H1 (cell line): ENCODE measurements around the gene ERI3. TPM values are rescaled to one million over a fixed set of nuclear protein-coding genes. Genes with fewer than 3 reads are reported as not detected.

Experiments
- CTCF ChIA-PET: fragments of 300-600 bp; sonication (Branson Sonifier 250); formaldehyde crosslinking; loops from one replicate; lab custom pipeline; 2021; ENCODE audit not compliant: partially characterized antibody; lab: Charles Lee
- POLR2A ChIA-PET: fragments of 300-600 bp; sonication (Branson Sonifier 250); formaldehyde crosslinking; loops from one replicate; lab custom pipeline; 2021; ENCODE audit warnings: inconsistent platforms; ENCODE audit not compliant: partially characterized antibody; lab: Charles Lee
- DNase-seq, 2 experiments: peaks; one replicate each; pipeline versions ENCODE4 v3.0.0 to v3.0.0-alpha.2; 2010 to 2022; ENCODE audit warnings: low spot score in 2 of 2, low read depth in 1 of 2, mixed read lengths in 1 of 2
- FAIRE-seq: peaks from 2 replicates; lab custom pipeline; 2011; peaks lifted over from hg19 to GRCh38; lab: Jason Lieb, UNC
- H2AFZ ChIP-seq: 2 replicates; pipeline ENCODE4 v1.8.1; 2012; ENCODE audit warnings: low read length, inconsistent platforms
- H2AK5ac ChIP-seq: 2 replicates; pipeline ENCODE4 v1.6.1; 2013; ENCODE audit warnings: low read depth, low read length
- H2BK120ac ChIP-seq: replicated peaks from 2 replicates; pipeline ENCODE3; 2013; ENCODE audit warnings: low read depth, low read length, inconsistent platforms
- H2BK12ac ChIP-seq: 2 replicates; pipeline ENCODE4 v1.6.1; 2013; ENCODE audit warnings: low read depth, low read length
- H2BK15ac ChIP-seq: 2 replicates; pipeline ENCODE4 v1.6.1; 2013; ENCODE audit warnings: low read length
- H2BK20ac ChIP-seq: 2 replicates; pipeline ENCODE4 v1.6.1; 2013; ENCODE audit warnings: low read length
- H2BK5ac ChIP-seq: 2 replicates; pipeline ENCODE4 v1.6.1; 2013; ENCODE audit warnings: low read depth, low read length
- H3K14ac ChIP-seq: 2 replicates; pipeline ENCODE4 v1.6.1; 2013; ENCODE audit warnings: inconsistent platforms; ENCODE audit not compliant: insufficient read length
- H3K18ac ChIP-seq: 2 replicates; pipeline ENCODE4 v1.6.1; 2013; ENCODE audit warnings: low read length; ENCODE audit errors: extremely low read depth
- H3K23ac ChIP-seq: 2 replicates; pipeline ENCODE4 v1.6.1; 2013; ENCODE audit warnings: inconsistent platforms; ENCODE audit not compliant: insufficient read length
- H3K23me2 ChIP-seq: 2 replicates; pipeline ENCODE4 v1.6.1; 2013; ENCODE audit warnings: low read depth, low read length
- H3K27ac ChIP-seq: 2 replicates; pipeline ENCODE4 v1.6.1; 2011; ENCODE audit warnings: low read depth, low read length, inconsistent platforms
- H3K27me3 ChIP-seq, 4 experiments: replicated peaks in 1 of 4; 1 replicate in 1 of 4; 2 replicates in 3 of 4; pipeline versions ENCODE4 v1.6.1 to v1.8.1; 2011 to 2013; ENCODE audit warnings: low read length in 3 of 4, mild to moderate bottlenecking in 3 of 4, inconsistent platforms in 2 of 4, mixed read lengths in 2 of 4, moderate library complexity in 1 of 4; ENCODE audit not compliant: control insufficient read depth in 3 of 4, insufficient read depth in 3 of 4; ENCODE audit errors: extremely low read depth in 1 of 4
- H3K36me3 ChIP-seq, 4 experiments: 2 replicates each; pipeline versions ENCODE4 v1.6.1 to v1.8.1; 2011 to 2013; ENCODE audit warnings: mild to moderate bottlenecking in 4 of 4, low read length in 3 of 4, moderate library complexity in 2 of 4, control low read depth in 1 of 4, inconsistent platforms in 1 of 4; ENCODE audit not compliant: insufficient read depth in 4 of 4, control insufficient read depth in 2 of 4
- H3K4ac ChIP-seq: replicated peaks from 2 replicates; pipeline ENCODE3; 2013; ENCODE audit warnings: low read length, low read depth, mixed read lengths, inconsistent platforms; ENCODE audit not compliant: insufficient read length
- H3K4me1 ChIP-seq, 4 experiments: replicated peaks in 1 of 4; 1 replicate in 1 of 4; 2 replicates in 3 of 4; pipeline versions ENCODE4 v1.6.1 to v1.8.1; 2011 to 2013; ENCODE audit warnings: low read length in 3 of 4, inconsistent platforms in 2 of 4, mixed read lengths in 1 of 4; ENCODE audit not compliant: insufficient read depth in 4 of 4, control insufficient read depth in 3 of 4
- H3K4me2 ChIP-seq, 2 experiments: 2 replicates each; pipeline versions ENCODE4 v1.6.1 to v1.8.1; 2011 to 2013; ENCODE audit warnings: low read depth in 2 of 2, low read length in 2 of 2, control low read depth in 1 of 2, inconsistent platforms in 1 of 2, mild to moderate bottlenecking in 1 of 2; ENCODE audit not compliant: insufficient read depth in 1 of 2
- H3K4me3 ChIP-seq, 4 experiments: fragments of 200-600, 300-600 bp in 1 of 4; sonication (generic), shearing (Covaris generic), sonication (Bioruptor Twin) in 1 of 4; 2 replicates each; pipeline versions ENCODE4 v1.5.1 to v1.8.1; 2011 to 2016; ENCODE audit warnings: low read length in 4 of 4, low read depth in 3 of 4, control low read depth in 2 of 4, inconsistent platforms in 2 of 4, mild to moderate bottlenecking in 2 of 4, mixed read lengths in 1 of 4, moderate library complexity in 1 of 4; ENCODE audit not compliant: insufficient read depth in 2 of 4; ENCODE audit errors: extremely low read depth in 1 of 4
- H3K56ac ChIP-seq: replicated peaks from 2 replicates; pipeline ENCODE3; 2013; ENCODE audit warnings: low read depth, mild to moderate bottlenecking, mixed read lengths, low read length, inconsistent platforms; ENCODE audit not compliant: insufficient read length
- H3K79me1 ChIP-seq: 2 replicates; pipeline ENCODE4 v1.6.1; 2013; ENCODE audit warnings: low read depth, low read length, control low read depth
- H3K79me2 ChIP-seq, 2 experiments: 2 replicates each; pipeline versions ENCODE4 v1.6.1 to v1.8.1; 2012 to 2013; ENCODE audit warnings: low read length in 2 of 2, mild to moderate bottlenecking in 2 of 2, inconsistent platforms in 1 of 2; ENCODE audit not compliant: insufficient read depth in 2 of 2, control insufficient read depth in 1 of 2
- H3K9ac ChIP-seq, 4 experiments: replicated peaks in 1 of 4; 1 replicate in 1 of 4; 2 replicates in 3 of 4; pipeline versions ENCODE4 v1.6.1 to v1.8.1; 2011 to 2013; ENCODE audit warnings: low read depth in 3 of 4, low read length in 3 of 4, control low read depth in 2 of 4, mild to moderate bottlenecking in 2 of 4, moderate library complexity in 2 of 4, inconsistent platforms in 1 of 4; ENCODE audit errors: extremely low read depth in 1 of 4
- H3K9me3 ChIP-seq, 2 experiments: 2 replicates each; pipeline versions ENCODE4 v1.6.1 to v1.8.1; 2012 to 2013; ENCODE audit warnings: mild to moderate bottlenecking in 2 of 2, moderate library complexity in 2 of 2, control low read depth in 1 of 2, inconsistent platforms in 1 of 2, low read depth in 1 of 2, low read length in 1 of 2, mixed read lengths in 1 of 2; ENCODE audit not compliant: insufficient read depth in 2 of 2
- H4K20me1 ChIP-seq, 2 experiments: replicated peaks in 1 of 2; 2 replicates each; pipeline versions ENCODE3 to v1.8.1; 2011 to 2013; ENCODE audit warnings: inconsistent platforms in 2 of 2, low read length in 2 of 2, mild to moderate bottlenecking in 1 of 2; ENCODE audit not compliant: insufficient read depth in 2 of 2, control insufficient read depth in 1 of 2
- H4K5ac ChIP-seq: 2 replicates; pipeline ENCODE4 v1.6.1; 2013; ENCODE audit warnings: low read length, low read depth, mixed read lengths, inconsistent platforms; ENCODE audit not compliant: insufficient read length
- H4K8ac ChIP-seq: 2 replicates; pipeline ENCODE4 v1.8.0; 2013; ENCODE audit warnings: mild to moderate bottlenecking, moderate library complexity, low read length, inconsistent platforms; ENCODE audit not compliant: insufficient read depth; ENCODE audit errors: extremely low read depth
- H4K91ac ChIP-seq: replicated peaks from 2 replicates; pipeline ENCODE3; 2013; ENCODE audit warnings: low read length, mixed read lengths, inconsistent platforms; ENCODE audit not compliant: insufficient read length
- BACH1 ChIP-seq: IDR thresholded peaks from 2 replicates; pipeline ENCODE4 v1.6.1; 2012; ENCODE audit warnings: low read length, improper control_type of control experiment
- CEBPB ChIP-seq: IDR thresholded peaks from 2 replicates; pipeline ENCODE4 v1.6.1; 2012; ENCODE audit warnings: low read depth, low read length
- GTF2F1 ChIP-seq: IDR thresholded peaks from 2 replicates; pipeline ENCODE4 v1.6.1; 2012; ENCODE audit warnings: low read depth, low read length, improper control_type of control experiment, borderline replicate concordance
- HDAC2 ChIP-seq, 2 experiments: fragments of 300-600 bp in 1 of 2; sonication (generic) in 1 of 2; IDR thresholded peaks; 2 replicates each; pipeline ENCODE4 v1.6.1; 2011 to 2012; ENCODE audit warnings: low read depth in 2 of 2, low read length in 2 of 2, mild to moderate bottlenecking in 2 of 2, moderate library complexity in 2 of 2, borderline replicate concordance in 1 of 2, inconsistent platforms in 1 of 2
- SAP30 ChIP-seq: fragments of 300-600 bp; sonication (generic); IDR thresholded peaks from 2 replicates; pipeline ENCODE4 v1.7.1; 2012; ENCODE audit warnings: low read length, moderate library complexity, mild to moderate bottlenecking, inconsistent platforms; ENCODE audit not compliant: insufficient read depth, insufficient replicate concordance
- SIN3A ChIP-seq, 2 experiments: IDR thresholded peaks in 1 of 2; conservative IDR thresholded peaks in 1 of 2; 2 replicates each; pipeline ENCODE4 v1.6.1; 2011 to 2012; ENCODE audit warnings: low read length in 2 of 2, improper control_type of control experiment in 1 of 2, low read depth in 1 of 2, mild to moderate bottlenecking in 1 of 2
- SIRT6 ChIP-seq: IDR thresholded peaks from one replicate; pipeline ENCODE4 v1.7.1; 2012; ENCODE audit warnings: low read length, inconsistent platforms
- WGBS, 2 experiments: shearing (Covaris generic) in 1 of 2; methylation state at CpG; one replicate each; pipeline versions ENCODE4 v1.1.6 to v1.1.7; 2013 to 2015; ENCODE audit warnings: low lambda C conversion rate in 2 of 2, mixed read lengths in 2 of 2, inconsistent platforms in 1 of 2, low coverage in 1 of 2, missing lambda C conversion rate in 1 of 2; ENCODE audit not compliant: insufficient replicate concordance in 2 of 2, insufficient coverage in 1 of 2, insufficient read length in 1 of 2; ENCODE audit errors: extremely low coverage in 1 of 2, missing lambda C conversion rate in 1 of 2; 5-methylcytosine and 5-hydroxymethylcytosine counted together
- polyA plus RNA-seq, 7 experiments: library from polyadenylated mRNA; depleted of rRNA in 3 of 7; stranded (reverse) in 5 of 7; unstranded in 2 of 7; fragments of >200 nt in 5 of 7; fragments of 200-250 nt in 2 of 7; gene quantifications; 1 replicate in 5 of 7; 2 replicates in 1 of 7; 4 replicates in 1 of 7; pipeline versions ENCODE4 v1.2.1 to v1.2.3, GENCODE V29; 2011 to 2013; ENCODE audit warnings: missing spikeins in 2 of 7, mixed read lengths in 2 of 7
- total RNA-seq: library from RNA; stranded (reverse); fragmentation: NEBNext Ultra II Directional; extraction: Animal tissue kit (Norgen Biotek cat#: 25700); gene quantifications from 2 replicates; pipeline ENCODE4 v1.2.1, GENCODE V29; 2021

The ERI3 gene
- total and polyA plus RNA-seq, 2 of the 8 experiments (the other 6 are each of a cell fraction or from before 2014, with no cell fraction given), result 81.1 to 199 TPM

DNA sequence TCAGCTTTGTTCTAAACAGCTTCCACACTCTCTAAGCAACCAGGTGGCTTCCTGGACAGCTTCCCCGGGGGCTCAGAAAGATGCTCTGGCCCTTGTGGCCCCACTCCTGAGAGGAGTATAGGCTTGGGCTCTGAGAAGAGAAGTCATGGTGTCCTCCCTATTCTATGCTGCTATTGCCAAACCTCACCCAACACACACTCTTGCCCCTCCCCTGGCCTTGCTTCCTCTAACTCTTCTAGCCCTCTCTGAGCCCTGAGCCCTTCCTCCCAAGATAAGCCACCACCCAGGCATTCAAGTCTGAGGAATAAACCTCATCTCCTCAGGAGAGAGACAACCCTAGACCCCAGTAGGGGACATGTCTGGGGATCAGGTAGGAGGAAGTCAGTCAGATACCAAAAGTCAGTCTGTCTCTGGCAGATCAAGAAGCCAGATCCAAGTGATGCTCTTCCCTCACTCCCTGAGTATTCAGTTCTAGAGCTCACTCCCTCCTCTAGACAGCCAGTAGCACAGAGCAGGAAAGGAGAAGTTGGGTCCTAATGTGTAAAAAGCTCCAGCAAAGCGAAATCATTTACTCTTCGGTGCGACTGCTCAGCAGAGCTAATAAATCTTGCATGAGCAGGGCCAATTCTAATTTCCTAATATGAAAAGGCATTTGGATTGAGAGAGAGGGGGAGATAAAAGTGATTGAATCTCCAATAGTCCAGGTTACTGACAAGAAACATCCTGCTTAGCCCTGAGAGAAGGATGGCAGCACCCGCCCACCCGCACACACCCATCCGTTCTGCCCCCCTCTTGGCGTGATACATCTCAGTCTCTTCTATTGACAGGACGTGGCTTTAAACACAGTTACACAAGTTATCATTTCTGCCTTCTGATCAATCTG lies 91.2 kb downstream of the ERI3 start:
- Histone ChIP-seq H2BK20ac (no peak overlapping the region), H4K8ac (no peak overlapping the region), H2BK5ac (no peak overlapping the region), H2AK5ac (no peak overlapping the region), H2BK120ac (no peak overlapping the region), H3K18ac (no peak overlapping the region), H3K27ac (no peak overlapping the region), H3K4me1 (peaks cover 1 to 13% (median 8%) of the 10 kb centered on the region in 4 experiments; a peak in 5 of 7 replicates), H3K4ac (no peak overlapping the region), H3K36me3 (no peaks in the 10 kb centered on the region), H2BK12ac (no peak overlapping the region), H2BK15ac (no peak overlapping the region), H3K23me2 (no peaks in the 10 kb centered on the region), H3K4me2 (no peak overlapping the region), H4K91ac (no peak overlapping the region), H3K9me3 (no peaks in the 10 kb centered on the region), H3K9ac (no peak overlapping the region), H3K27me3 (no peaks in the 10 kb centered on the region), H3K79me2 (no peaks in the 10 kb centered on the region), H4K20me1 (peaks cover 2 to 3% of the 10 kb centered on the region in 2 experiments), H3K79me1 (no peaks in the 10 kb centered on the region; the same call in none of the 2 replicates), H2AFZ (no peak overlapping the region), H3K14ac (no peak overlapping the region), H3K56ac (no peak overlapping the region), H3K23ac (no peak overlapping the region), H4K5ac (no peak overlapping the region), H3K4me3 (no peak overlapping the region)
- ChIA-PET POLR2A (interaction anchor here (1.1 kb wide), 1 partner anchor 11 kb away, joined by 3 read pairs; no protein-coding TSS in a partner anchor), CTCF (interaction anchor here (0.6 to 7.9 kb wide), 10 partner anchors 8 to 50 kb away, joined by 3 to 33 read pairs (median 5); no protein-coding TSS in a partner anchor)
- TF ChIP-seq SIRT6 (no peak), GTF2F1 (no peak), BACH1 (no peak), HDAC2 (IDR thresholded peaks at IDR 0.05; ENCODE audit: borderline replicate concordance in 1 of 2, low read depth in 2 of 2, low read length in 2 of 2) (no peak), SIN3A (conservative IDR thresholded peaks at IDR 0.05 in 1 of 2, IDR thresholded peaks at IDR 0.05 in 1 of 2; ENCODE audit: low read depth in 1 of 2, low read length in 2 of 2) (no peak), CEBPB (no peak), SAP30 (no peak)
- no peak for FAIRE-seq
- DNase-seq, result no peak
- 91% methylated on average over 9 of the region's 9 CpGs; no CpG with 5 or more reads in 1 of the 2 experiments for WGBS, 2 experiments
